SKM-1 (cell line): Measurements from ENCODE around the gene PTPN4.
"Not testable (repeated sequence)": the region's sequence is repeated elsewhere in the genome, so short reads cannot be mapped to it uniquely, and the experiment has no call there.

Experiments
- DNase-seq: peaks from one replicate; lab custom pipeline; 2025; ENCODE audit not compliant: unreplicated experiment; lab: John Stamatoyannopoulos, UW

Gene PTPN4

DNA sequence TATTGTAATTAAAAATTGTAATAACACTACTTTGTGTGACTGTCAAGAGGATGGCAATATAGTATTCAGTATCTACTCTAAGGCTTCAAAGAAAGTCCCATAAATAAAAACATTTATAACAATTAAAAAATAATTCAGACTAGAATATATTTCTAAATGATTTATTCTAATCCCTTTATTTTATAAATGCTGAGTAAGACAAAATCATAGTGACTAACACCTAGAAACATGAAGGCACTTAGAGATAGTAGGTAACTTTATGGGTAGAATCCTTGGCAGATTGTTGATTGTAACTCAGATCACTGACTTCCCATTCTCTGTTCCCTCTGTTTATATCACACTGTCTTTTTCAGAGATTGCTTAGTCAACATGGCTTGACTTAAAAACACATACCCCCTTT is 174.6 kb downstream of the PTPN4 start:
- DNase-seq: no peak

DNA sequence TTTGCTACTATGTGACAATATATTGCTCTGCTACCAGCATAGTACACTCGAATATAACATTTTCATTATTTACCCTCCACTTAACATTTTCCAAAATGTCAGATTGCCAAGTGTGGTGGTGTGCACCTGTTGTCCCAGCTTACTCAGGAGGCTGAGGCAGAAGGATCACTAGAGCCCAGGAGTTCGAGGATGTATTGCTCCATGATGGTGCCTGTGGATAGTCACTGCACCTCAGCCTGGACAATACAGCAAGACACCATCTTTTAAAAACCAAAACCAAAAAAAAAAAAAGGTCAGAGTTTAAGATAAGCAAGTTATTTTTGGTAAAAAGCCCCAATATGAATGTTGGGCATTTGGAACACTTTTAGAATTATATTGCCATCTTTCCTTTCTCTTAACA is 178.0 kb downstream of the PTPN4 start:
- DNase-seq: no peak

DNA sequence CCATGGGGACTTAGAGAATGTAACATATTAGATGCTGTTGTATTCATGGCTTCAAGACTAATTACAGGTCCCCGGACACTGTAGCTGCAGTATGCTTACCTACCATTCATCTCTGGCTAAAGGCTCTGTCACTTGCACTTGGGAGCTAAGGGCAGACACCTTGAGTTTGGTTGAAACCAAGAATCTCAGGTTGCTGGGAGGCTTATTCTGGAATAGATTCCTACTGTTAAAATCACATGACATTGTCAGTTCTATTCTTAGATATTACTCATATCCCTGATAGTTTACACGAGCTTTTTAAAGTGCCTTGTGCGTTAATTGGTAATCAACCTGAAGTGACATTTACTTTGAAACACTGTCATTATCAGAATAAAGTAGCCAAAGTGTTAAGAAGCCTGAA is 180.2 kb downstream of the PTPN4 start:
- no peak for DNase-seq

DNA sequence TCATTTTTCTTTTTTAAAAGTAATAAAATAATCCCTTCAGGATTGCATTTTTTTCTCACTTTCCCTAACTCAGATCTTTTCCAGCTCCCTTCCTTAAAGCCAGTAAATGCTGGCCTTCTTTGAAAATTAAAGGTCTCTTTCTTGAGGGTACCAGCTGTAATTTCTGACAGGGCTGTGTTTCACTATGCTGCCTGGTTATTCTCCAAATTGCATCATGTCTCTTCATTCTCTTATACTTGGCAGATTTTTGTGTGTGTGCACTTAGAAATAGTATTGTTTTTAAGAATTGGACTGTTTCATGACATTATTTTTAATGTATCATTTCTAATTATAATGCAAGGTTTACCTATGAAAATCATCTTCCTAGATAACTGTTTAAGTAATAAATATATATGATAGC is 181.1 kb downstream of the PTPN4 start:
- no peak for DNase-seq

DNA sequence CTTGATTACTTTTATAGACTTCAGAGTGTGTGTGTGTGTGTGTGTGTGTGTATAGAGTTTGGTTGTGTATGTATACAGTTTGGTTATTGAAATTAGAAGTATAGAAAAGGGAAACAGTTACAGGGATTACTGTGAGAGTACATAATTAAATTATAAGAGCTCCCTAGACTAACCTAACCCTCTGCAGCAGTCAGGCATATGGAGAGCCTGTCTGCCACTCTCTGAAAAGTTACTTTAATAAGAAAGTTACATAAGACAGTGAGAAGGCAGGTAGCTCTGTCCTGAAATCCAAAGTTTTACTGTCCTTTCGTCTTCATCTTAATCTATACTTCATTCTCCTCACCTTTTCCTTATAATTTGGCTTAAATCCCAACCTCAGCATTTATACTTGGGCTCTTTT is 181.7 kb downstream of the PTPN4 start:
- no peak for DNase-seq

DNA sequence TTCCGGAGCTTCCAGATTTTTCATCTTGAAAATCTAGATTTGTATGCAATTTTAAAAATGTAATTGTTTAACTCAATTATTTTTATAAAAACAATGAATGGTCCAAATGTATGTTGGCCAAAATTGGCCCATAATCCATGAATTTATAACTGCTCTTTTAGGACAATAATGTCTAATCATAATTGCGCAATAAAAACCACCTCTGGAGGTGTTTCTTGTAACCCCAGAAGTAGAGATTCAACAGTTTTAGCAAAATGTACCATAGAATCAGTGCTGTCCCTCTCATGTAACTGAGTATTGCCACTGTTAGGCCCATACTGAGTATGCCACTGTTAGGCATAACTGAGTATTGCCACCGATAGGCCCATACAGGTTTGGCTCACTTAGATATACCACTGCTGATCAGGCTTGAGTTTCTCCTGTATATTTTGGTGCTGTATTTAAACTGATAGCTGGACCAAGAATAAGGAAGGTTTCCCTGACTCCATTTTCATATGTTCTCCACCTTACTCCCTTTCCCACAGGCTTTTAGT is 182.3 kb downstream of the PTPN4 start:
- DNase-seq: no peak

DNA sequence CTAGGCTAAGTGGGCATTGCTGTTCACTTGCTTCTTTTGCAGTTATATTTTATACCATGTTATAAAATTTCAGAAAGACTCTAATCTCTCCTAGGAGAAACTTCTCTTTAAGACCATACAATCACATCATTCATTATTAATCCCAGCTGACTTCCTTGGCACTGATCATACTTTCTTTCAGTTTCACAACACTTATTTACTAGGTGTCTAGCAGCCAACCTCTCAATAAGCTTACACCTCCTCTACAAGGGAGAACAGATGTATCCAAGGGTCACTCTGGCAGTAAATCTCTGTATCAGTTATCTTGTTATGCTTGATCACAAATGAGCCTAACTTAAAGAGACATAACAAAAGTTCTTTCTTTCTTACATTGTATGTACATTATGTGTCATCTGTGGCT is 183.3 kb downstream of the PTPN4 start:
- no peak for DNase-seq

DNA sequence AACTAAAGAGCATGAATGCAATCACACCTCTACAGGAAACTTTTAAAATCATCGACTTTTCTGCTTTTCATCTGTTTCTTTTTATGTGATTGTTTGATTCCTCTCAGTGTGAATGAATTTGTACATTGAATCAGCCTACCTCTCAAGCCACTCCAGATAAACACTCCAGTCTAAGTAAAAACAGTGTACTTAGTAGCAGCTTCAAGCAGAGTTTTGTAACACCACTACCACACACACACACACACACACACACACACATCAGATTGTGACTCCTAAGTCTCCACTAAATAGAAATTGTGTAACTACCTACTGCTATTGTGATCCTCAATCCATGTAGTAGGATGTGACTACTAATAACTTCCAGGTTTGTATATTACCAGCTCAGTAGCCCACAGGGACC is 187.8 kb downstream of the PTPN4 start:
- DNase-seq: no peak

DNA sequence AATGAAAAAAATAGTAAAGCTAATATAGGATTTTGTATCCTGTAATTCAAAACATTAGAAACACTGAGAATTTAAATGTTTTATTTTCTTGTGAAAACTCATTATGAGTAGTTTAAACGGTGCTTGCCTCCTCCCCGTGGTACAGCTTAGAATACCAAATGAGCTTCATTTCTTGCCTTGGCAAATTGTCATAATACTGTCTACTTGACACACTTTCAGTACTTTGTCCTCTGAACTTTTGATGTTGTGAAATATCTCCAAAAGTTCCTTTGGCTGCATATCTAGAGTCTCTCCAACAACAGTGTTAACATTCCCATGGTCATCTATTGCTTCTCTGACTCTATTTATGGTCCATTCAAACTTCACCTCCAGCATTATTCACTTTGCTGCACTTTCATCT is 191.2 kb downstream of the PTPN4 start:
- DNase-seq: no peak

DNA sequence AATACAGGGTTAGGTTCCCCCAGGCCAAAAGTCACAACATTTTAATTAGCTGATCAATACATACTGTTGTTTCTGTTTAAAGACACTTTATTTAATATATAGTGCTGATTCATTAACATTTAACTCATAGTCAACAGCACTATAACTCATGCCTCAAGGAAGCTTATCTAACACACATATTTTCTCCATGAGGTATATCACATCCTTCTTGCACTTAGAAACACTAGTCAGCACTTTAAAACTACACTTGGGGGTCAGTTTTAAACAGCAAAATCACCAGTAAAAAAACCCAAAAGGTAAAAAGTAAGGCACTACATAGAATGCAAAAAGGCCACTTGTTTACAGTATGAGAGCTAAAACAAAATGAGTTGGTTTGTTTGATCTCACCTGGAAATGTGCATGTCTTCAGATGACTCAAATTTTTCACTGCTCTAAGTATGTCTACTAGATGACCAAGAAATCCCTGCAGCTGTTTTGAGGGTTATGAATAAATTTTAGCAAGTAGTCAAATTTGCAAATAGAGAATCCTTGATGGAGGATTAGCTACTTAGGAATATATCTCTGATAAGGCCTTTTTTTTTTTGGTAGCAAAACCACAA is 199.0 kb downstream of the PTPN4 start:
- no peak for DNase-seq

DNA sequence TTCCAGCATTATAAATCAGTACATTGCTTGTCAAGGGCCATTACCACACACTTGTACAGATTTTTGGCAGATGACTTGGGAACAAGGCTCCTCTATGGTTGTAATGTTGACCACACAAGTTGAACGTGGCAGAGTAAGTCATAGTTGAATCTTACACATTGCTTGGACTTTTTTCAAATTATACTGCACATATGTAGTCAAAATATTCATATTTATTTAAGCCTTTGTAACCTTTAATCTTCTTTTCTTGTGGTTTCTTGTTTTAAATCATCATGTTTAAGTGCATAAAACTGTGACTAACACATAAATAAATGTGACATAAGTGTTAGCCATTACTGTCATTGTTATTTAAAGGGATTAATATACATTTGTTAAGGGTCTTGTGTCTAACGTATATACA is 201.1 kb downstream of the PTPN4 start:
- no peak for DNase-seq

DNA sequence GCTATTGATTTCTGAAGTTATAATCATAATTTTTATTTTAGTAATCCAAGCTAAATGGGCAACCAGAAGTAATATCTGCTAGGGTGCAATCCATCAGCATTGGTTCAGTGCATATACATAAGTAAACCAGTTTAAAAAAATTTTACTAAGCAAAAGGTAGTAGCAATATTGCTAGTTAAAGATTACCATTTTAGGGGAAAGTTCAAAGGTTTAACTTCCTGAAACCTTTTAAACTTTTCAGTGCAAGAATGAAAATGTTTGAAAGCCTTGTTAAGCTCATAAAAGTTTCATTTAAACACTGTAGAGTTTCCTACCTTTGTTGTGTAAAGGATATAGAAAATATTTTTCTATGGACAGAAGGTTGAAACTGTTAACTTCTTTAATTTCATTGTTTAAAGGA is 222.2 kb downstream of the PTPN4 start:
- no peak for DNase-seq

DNA sequence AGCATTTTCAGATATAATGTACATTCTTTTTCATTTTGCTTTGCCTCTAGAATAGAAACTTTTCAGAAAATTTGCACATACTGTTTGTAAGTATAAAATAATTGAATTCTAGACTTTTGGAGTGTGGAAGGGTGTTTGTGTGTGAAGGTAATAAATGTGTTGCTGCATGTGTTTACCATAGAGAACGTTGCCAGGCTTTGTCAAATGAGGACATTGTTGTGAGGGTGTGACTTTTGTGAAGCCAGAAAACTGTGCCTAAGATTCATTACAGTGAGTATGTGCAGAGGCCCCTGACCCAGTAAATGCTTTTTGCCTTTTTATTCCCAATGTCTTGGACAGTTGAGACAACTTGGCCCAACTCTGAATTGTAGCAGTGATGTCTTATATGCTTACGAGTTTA is 222.8 kb downstream of the PTPN4 start:
- no peak for DNase-seq

DNA sequence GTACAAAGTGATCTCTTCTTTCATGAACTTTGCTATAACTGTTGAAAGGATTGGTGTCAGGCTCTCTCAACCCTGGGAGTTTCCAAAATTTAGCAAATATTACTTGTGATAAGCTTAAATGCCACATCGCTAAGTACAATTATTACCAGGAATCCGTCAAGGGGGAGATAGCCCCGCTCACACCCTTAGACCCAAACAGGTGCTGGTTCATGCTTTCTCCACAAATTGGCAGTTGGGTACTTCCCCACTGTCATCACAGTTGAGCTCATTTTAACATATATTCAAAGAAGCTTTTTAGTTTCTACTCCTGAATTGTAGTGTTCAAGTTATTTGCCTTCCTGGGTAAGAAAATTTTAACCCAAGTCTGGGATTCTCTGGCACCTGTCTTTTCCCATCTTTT is 223.4 kb downstream of the PTPN4 start:
- DNase-seq: no peak

DNA sequence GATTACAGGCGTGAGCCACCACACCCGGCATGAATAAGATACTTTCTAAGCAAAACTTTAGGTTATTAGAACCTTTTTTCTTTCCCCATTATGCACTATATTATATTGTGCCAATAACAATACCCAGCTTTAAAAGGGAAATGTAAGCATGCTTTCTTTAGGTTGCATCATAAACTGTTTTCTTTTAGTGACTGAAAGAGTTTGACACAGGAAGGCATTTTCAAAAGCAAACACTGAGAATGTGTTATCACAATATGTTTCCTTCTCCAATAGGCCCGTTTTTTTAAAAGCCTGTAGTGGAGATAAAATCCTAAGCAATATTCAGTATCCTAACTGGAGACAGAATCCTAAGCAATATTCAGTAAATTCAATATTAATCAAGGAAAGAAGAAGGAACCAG is 236.4 kb downstream of the PTPN4 start:
- no peak for DNase-seq

DNA sequence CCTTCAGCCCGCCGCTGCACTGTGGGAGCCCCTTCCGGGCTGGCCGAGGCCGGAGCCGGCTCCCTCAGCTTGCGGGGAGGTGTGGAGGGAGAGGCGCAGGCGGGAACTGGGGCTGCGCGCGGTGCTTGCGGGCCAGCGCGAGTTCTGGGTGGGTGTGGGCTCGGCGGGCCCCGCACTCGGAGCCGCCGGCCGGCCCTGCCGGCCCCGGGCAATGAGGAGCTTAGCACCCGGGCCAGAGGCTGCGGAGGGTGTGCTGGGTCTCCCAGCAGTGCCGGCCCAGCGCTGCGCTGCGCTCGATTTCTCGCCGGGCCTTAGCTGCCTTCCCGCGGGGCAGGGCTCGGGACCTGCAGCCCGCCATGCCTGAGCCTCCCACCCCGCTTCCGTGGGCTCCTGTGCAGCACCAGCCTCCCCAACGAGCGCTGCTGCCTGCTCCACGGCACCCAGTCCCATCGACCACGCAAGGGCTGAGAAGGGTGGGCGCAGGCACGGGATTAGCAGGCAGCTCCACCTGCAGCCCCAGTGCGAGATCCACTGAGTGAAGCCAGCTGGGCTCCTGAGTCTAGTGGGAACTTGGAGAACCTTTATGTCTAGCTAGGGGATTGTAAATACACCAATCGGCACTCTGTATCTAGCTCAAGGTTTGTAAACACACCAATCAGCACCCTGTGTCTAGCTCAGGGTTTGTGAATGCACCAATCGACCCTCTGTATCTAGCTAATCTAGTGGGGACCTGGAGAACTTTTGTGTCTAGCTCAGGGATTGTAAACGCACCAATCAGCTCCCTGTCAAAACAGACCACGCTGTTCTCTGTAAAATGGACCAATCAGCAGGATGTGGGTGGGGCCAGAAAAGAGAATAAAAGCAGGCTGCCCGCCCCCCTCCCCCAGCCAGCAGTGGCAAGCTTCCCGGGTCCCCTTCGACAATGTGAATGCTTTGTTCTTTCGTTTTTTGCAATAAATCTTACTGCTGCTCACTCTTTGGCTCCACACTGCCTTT is 237.5 kb downstream of the PTPN4 start:
- not testable (repeated sequence) for DNase-seq

DNA sequence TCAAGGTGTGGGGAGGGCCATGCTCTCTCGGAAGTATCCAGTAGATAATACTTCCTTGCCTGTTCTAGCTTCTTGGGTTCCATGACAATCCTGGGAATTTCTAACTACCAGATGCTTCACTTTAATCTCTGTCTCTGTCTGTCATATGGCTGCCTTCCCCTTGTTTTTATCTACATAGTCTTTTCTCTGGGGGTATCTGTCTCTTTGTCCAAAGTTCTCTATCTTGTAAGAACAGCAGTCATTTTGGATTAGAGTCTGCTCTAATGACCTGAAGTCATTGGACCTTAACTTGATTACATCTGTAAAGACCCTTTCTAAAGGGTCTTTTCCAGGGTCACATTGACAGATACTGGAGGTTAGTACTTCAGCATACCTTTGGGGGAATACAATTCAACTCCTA is 241.7 kb downstream of the PTPN4 start:
- DNase-seq: no peak

DNA sequence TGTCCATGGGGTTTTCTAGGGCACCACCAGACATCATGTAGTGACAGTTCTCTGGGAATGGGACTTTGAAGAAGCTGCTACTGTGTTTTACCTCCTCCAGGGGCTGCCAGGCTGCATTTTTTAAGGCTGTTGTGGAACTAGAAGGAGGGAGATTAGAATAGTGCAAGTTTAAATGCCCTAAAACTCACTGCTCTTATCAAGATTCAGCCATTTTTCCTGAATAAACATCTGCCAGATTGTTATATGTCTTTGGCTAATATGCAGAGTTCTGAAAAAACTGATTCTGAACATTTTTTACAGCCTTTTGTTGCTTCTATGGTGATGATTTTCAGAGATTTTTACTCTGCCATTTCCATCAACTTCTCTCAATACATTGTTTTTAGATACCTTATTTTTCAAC is 244.5 kb downstream of the PTPN4 start:
- DNase-seq: no peak

DNA sequence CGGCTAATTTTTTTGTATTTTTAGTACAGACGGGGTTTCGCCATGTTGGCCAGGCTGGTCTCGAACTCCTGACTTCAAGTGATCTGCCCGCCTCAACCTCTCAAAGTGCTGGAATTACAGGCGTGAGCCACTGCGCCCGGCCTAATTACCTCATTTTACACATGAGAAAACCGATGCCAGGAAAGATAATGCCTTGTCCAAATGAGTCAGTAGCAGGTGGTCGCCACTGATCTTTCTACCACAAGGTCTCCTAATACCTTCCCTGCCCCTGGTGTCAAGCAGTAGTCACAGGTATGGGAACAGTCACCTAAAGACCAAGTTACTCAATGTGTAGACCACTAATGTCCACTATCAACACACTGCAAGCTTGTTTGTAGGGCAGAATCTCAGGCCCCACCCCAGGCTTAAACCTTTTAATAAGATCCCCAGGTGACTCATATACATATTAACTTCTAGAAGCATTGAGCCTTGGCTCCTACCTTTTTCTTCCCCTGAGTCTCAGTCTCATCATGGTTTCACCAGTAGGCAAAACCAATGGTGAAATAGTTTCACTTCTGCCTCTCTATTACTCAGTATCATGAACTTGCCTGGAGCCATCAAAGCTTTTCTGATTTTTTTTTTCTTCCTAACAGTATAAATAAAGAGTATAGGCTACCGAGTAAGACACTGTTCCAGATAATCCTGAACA is 246.3 kb downstream of the PTPN4 start:
- DNase-seq: no peak

DNA sequence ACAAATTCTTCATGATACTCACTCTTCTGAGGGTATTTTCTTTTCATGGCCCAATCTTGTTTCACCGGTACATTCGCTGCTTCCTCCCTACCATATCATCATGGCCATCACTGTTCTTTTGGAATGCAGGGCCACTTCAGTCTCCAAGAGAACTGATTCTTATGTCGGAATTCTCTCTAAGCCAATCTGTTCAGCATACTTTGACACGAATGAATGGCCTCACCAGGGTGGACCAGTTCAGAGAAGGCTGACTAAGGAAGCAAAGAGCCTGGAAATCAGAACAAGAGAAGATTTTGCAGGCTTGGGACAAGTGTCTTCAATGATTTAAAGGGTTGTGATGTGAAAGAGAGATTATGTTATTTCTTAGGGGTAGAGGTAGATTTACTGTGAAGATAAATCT is 248.1 kb downstream of the PTPN4 start:
- no peak for DNase-seq

DNA sequence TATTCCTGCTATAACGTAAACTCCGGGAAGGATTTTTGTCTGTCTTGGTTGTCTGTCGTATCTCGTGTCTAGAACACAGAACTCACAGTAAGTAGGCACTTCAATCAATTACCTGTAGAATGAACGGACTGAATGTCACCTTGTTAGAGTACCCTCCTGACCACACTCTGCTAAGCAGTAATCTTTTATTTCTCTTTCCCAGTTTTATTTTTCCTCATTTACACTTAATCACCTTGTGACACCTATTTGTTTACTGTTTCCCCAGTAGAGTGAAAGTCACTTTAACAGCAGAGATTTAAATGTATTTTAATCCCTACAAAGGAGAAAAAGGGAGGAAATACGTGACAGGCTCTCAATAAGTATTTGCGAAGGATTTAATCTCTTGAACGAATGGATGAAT is 252.6 kb downstream of the PTPN4 start:
- DNase-seq: no peak
